Measurements from ENCODE around the gene FAM124A.

The FAM124A gene

DNA sequence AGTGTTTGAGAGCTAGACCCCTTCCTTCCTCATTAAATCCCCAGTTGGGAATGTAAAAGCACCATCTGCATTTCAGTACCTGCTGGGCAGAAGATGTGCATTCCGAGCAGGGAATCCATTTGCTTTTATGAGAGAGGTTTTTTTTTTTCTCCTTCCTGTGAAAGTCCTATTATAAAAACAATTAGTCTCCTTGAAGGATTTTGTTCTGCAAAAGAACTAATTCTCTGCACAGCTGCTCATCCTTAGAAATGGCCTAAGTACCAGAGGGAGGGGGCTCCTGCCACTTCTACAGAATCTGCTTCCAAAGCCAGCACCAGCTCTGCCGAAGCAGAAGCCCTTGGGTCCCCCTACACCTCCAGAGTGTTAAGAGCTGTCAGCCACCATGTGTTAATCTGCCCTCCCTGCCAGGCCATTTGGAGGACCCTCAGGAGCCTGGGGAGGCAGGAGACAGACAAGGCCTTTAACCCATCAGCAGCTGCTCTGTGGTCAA, 80.9 kb downstream of the FAM124A start:
- H3K79me2 ChIP-seq (ENCODE audit: insufficient read depth, low read depth) = no peaks in the 10 kb centered on the region
- no peaks in the 10 kb centered on the region for H4K20me1 ChIP-seq (ENCODE audit: insufficient read depth)
- H3K27me3 ChIP-seq (ENCODE audit: insufficient read depth, low read depth) = no peaks in the 10 kb centered on the region
- no peaks in the 10 kb centered on the region for H3K4me1 ChIP-seq (ENCODE audit: low read depth, poor library complexity, severe bottlenecking)
- no peak overlapping the region for H3K27ac ChIP-seq
- H3K36me3 ChIP-seq (ENCODE audit: insufficient read depth) = no peaks in the 10 kb centered on the region
- H3K4me3 ChIP-seq (IDR thresholded peaks at IDR 0.05; ENCODE audit: insufficient read depth, low read depth, low read length) = no peak overlapping the region
- H2AFZ ChIP-seq (ENCODE audit: low read depth) = no peak overlapping the region
- TF ChIP-seq, protein P1, sequence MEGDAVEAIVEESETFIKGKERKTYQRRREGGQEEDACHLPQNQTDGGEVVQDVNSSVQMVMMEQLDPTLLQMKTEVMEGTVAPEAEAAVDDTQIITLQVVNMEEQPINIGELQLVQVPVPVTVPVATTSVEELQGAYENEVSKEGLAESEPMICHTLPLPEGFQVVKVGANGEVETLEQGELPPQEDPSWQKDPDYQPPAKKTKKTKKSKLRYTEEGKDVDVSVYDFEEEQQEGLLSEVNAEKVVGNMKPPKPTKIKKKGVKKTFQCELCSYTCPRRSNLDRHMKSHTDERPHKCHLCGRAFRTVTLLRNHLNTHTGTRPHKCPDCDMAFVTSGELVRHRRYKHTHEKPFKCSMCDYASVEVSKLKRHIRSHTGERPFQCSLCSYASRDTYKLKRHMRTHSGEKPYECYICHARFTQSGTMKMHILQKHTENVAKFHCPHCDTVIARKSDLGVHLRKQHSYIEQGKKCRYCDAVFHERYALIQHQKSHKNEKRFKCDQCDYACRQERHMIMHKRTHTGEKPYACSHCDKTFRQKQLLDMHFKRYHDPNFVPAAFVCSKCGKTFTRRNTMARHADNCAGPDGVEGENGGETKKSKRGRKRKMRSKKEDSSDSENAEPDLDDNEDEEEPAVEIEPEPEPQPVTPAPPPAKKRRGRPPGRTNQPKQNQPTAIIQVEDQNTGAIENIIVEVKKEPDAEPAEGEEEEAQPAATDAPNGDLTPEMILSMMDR (conservative IDR thresholded peaks at IDR 0.05; ENCODE audit: low read depth, low read length) = no peak
- H3K4me2 ChIP-seq = no peak overlapping the region
- H3K9ac ChIP-seq = no peak overlapping the region

GRCh38 chr13:51303882-51304281, 81.7 kb downstream of the FAM124A start:
- TF ChIP-seq, protein P1 (conservative IDR thresholded peaks at IDR 0.05; ENCODE audit: low read depth, low read length) = no peak
- Histone ChIP-seq H3K27ac (no peak overlapping the region), H4K20me1 (ENCODE audit: insufficient read depth) (no peaks in the 10 kb centered on the region), H3K4me3 (IDR thresholded peaks at IDR 0.05; ENCODE audit: insufficient read depth, low read depth, low read length) (no peak overlapping the region), H3K9ac (no peak overlapping the region), H3K79me2 (ENCODE audit: insufficient read depth, low read depth) (no peaks in the 10 kb centered on the region), H3K36me3 (ENCODE audit: insufficient read depth) (no peaks in the 10 kb centered on the region), H3K4me1 (ENCODE audit: low read depth, poor library complexity, severe bottlenecking) (no peaks in the 10 kb centered on the region), H3K27me3 (ENCODE audit: insufficient read depth, low read depth) (no peaks in the 10 kb centered on the region), H2AFZ (ENCODE audit: low read depth) (no peak overlapping the region), H3K4me2 (no peak overlapping the region)

DNA sequence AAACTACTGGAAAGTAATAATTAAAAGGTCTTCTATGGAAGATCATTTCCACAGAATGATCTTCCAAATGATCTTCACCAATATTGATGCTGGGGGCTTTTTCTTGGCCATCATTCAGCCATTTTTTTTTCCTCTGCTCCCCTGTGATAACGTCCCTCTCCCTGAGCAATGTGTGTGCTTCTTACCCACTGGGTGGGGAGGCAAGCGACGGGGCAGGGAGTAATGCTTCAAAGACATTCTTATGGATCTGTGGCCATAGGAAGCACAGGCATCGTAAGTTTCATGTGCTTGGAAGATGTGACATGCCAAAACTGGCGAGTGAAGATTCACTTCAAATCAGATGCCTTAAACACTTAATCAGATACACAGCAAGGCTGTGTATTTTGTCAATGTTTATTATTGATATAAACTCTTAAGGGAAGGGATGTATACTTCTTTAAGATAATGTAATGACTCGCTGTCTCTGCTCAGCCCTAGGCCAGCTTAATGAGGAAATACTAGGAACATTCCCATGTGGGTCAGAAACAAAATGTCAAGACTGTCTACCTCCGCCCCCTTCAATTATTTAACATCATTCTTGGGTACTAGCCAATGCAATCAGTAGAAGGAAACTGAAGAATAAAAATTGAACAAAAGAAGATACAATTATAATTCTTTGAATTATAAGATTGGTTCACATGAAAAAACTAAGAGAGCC, 83.2 kb downstream of the FAM124A start:
- Histone ChIP-seq H3K9ac (no peak overlapping the region), H3K79me2 (ENCODE audit: insufficient read depth, low read depth) (no peaks in the 10 kb centered on the region), H3K4me2 (no peak overlapping the region), H3K27me3 (ENCODE audit: insufficient read depth, low read depth) (no peaks in the 10 kb centered on the region), H3K4me3 (IDR thresholded peaks at IDR 0.05; ENCODE audit: insufficient read depth, low read depth, low read length) (no peak overlapping the region), H3K27ac (no peak overlapping the region), H2AFZ (ENCODE audit: low read depth) (no peak overlapping the region), H4K20me1 (ENCODE audit: insufficient read depth) (no peaks in the 10 kb centered on the region), H3K36me3 (ENCODE audit: insufficient read depth) (no peaks in the 10 kb centered on the region), H3K4me1 (ENCODE audit: low read depth, poor library complexity, severe bottlenecking) (no peaks in the 10 kb centered on the region)
- TF ChIP-seq, protein P1 (conservative IDR thresholded peaks at IDR 0.05; ENCODE audit: low read depth, low read length) = no peak

DNA sequence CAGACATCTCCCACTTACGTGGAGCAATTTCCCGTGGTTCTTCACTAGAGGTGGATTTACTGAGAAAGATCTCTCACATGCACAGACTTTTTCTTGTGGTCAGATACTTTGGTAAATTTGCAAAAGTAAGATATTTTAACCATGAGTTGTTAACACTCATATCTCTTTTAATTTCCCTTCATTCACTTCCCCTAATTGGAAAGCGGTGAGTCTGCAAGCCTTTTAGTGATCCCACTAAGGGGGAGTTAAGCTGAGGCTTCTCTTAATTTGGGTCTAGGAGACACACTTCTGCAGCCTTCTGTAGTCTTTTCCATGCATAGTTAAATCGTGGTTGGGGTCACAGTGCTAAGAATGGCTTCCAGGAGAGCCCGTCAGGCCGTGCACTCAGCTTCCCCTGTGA, 86.6 kb downstream of the FAM124A start:
- no peak overlapping the region for H2AFZ ChIP-seq (ENCODE audit: low read depth)
- no peaks in the 10 kb centered on the region for H3K79me2 ChIP-seq (ENCODE audit: insufficient read depth, low read depth)
- H3K4me2 ChIP-seq = no peak overlapping the region
- no peaks in the 10 kb centered on the region for H3K36me3 ChIP-seq (ENCODE audit: insufficient read depth)
- H4K20me1 ChIP-seq (ENCODE audit: insufficient read depth) = no peaks in the 10 kb centered on the region
- TF ChIP-seq, protein P1 (conservative IDR thresholded peaks at IDR 0.05; ENCODE audit: low read depth, low read length) = no peak
- H3K27me3 ChIP-seq (ENCODE audit: insufficient read depth, low read depth) = no peaks in the 10 kb centered on the region
- H3K9ac ChIP-seq = no peak overlapping the region
- H3K27ac ChIP-seq = no peak overlapping the region
- no peaks in the 10 kb centered on the region for H3K4me1 ChIP-seq (ENCODE audit: low read depth, poor library complexity, severe bottlenecking)
- no peak overlapping the region for H3K4me3 ChIP-seq (IDR thresholded peaks at IDR 0.05; ENCODE audit: insufficient read depth, low read depth, low read length)

All from KMS-11 (cell line).